HG02884 (cell line): ENCODE data around the gene NHEJ1.

Experiments
- ATAC-seq: cut with Tn5 transposase; IDR thresholded peaks from one replicate; pipeline ENCODE4 v1.9.1; 2021; ENCODE audit warnings: mild to moderate bottlenecking, moderate library complexity; ENCODE audit not compliant: unreplicated experiment

The NHEJ1 gene

GRCh38 chr2:219168526-219168925, 7.9 kb upstream of the NHEJ1 start:
- ATAC-seq = no peak

GRCh38 chr2:219167997-219168396, 7.4 kb upstream of the NHEJ1 start:
- ATAC-seq = no peak

- no peak for ATAC-seq
These were observed 4.7 kb upstream of the NHEJ1 start for GRCh38 chr2:219165058-219165911.

GRCh38 chr2:219163156-219163555, 2.5 kb upstream of the NHEJ1 start:
- no peak for ATAC-seq

GRCh38 chr2:219161097-219161496, 482 bp upstream of the NHEJ1 start:
- no peak for ATAC-seq

- ATAC-seq = no peak
These were observed 837 bp downstream of the NHEJ1 start for GRCh38 chr2:219159771-219160185.

GRCh38 chr2:219158586-219158985, 2.0 kb downstream of the NHEJ1 start:
- ATAC-seq = no peak

- ATAC-seq = no peak
These were observed 2.6 kb downstream of the NHEJ1 start for GRCh38 chr2:219158025-219158424.

GRCh38 chr2:219157396-219157795, 3.2 kb downstream of the NHEJ1 start:
- no peak for ATAC-seq

GRCh38 chr2:219155054-219155644, 5.5 kb downstream of the NHEJ1 start:
- ATAC-seq = no peak

- no peak for ATAC-seq
These were observed 10.9 kb downstream of the NHEJ1 start for GRCh38 chr2:219149667-219150066.

GRCh38 chr2:219142329-219142728, 18.3 kb downstream of the NHEJ1 start:
- no peak for ATAC-seq

- no peak for ATAC-seq
These were observed 19.9 kb downstream of the NHEJ1 start for GRCh38 chr2:219140722-219141121.

- ATAC-seq = no peak
These were observed 26.6 kb downstream of the NHEJ1 start for GRCh38 chr2:219133976-219134375.

- ATAC-seq = no peak
These were observed 28.9 kb downstream of the NHEJ1 start for GRCh38 chr2:219131744-219132143.

- no peak for ATAC-seq
These were observed 29.3 kb downstream of the NHEJ1 start for GRCh38 chr2:219131327-219131726.

- no peak for ATAC-seq
These were observed 31.0 kb downstream of the NHEJ1 start for GRCh38 chr2:219129589-219129988.

- ATAC-seq = no peak
These were observed 32.2 kb downstream of the NHEJ1 start for GRCh38 chr2:219128396-219128795.

- ATAC-seq = no peak
These were observed 33.5 kb downstream of the NHEJ1 start for GRCh38 chr2:219127037-219127635.

GRCh38 chr2:219126555-219126954, 34.1 kb downstream of the NHEJ1 start:
- no peak for ATAC-seq

GRCh38 chr2:219125886-219126270, 34.7 kb downstream of the NHEJ1 start:
- ATAC-seq = no peak

- ATAC-seq = no peak
These were observed 35.3 kb downstream of the NHEJ1 start for GRCh38 chr2:219125225-219125885.
